Measurements from ENCODE around the gene KRTAP10-8.
"Not testable (repeated sequence)": the region's sequence is repeated elsewhere in the genome, so short reads cannot be mapped to it uniquely, and the experiment has no call there.

KRTAP10-8 gene

GRCh38 chr21:44612029-44612486 is at the start of gene KRTAP10-8:
TSS of gene KRTAP10-8 (plus strand) at chr21:44612079. CDS start at chr21:44612101, 22 bp downstream.
- DNase-seq = no peak

GRCh38 chr21:44564099-44564498 is 47.8 kb upstream of the KRTAP10-8 start:
- no peak for DNase-seq

- no peak for DNase-seq
These were observed 46.8 kb upstream of the KRTAP10-8 start for GRCh38 chr21:44564886-44565598.

- DNase-seq = no peak
These were observed 45.5 kb upstream of the KRTAP10-8 start for GRCh38 chr21:44566403-44566802.

- no peak for DNase-seq
These were observed 44.3 kb upstream of the KRTAP10-8 start for GRCh38 chr21:44567481-44568171.

- no peak for DNase-seq
These were observed 43.6 kb upstream of the KRTAP10-8 start for GRCh38 chr21:44568261-44568660.

GRCh38 chr21:44568667-44569556 is 43.0 kb upstream of the KRTAP10-8 start:
- DNase-seq = no peak

- no peak for DNase-seq
These were observed 41.9 kb upstream of the KRTAP10-8 start for GRCh38 chr21:44569861-44570517.

- no peak for DNase-seq
These were observed 40.6 kb upstream of the KRTAP10-8 start for GRCh38 chr21:44571296-44571695.

- no peak for DNase-seq
These were observed 39.8 kb upstream of the KRTAP10-8 start for GRCh38 chr21:44571844-44572782.

- no peak for DNase-seq
These were observed 38.8 kb upstream of the KRTAP10-8 start for GRCh38 chr21:44572959-44573583.

- DNase-seq = not testable (repeated sequence)
These were observed 38.0 kb upstream of the KRTAP10-8 start, which contains the start of gene KRTAP10-4 for GRCh38 chr21:44573630-44574456. TSS of gene KRTAP10-4 (plus strand) at chr21:44573729. CDS start at chr21:44573759, 30 bp downstream.

GRCh38 chr21:44574457-44575306 is 37.2 kb upstream of the KRTAP10-8 start:
- DNase-seq = no peak

GRCh38 chr21:44575307-44576024 is 36.4 kb upstream of the KRTAP10-8 start:
- no peak for DNase-seq

- no peak for DNase-seq
These were observed 35.9 kb upstream of the KRTAP10-8 start for GRCh38 chr21:44576025-44576420.

- DNase-seq = no peak
These were observed 33.4 kb upstream of the KRTAP10-8 start for GRCh38 chr21:44578371-44579055.

- no peak for DNase-seq
These were observed 32.6 kb upstream of the KRTAP10-8 start for GRCh38 chr21:44579056-44579832.
